OCI-LY7 (cell line): Measurements from ENCODE around the gene RAD51D. TPM values are rescaled to one million over a fixed set of nuclear protein-coding genes. Genes with fewer than 3 reads are reported as not detected.

ENCODE experiments used
- BruUV-seq: library from RNA; stranded (reverse); fragments of 400-500 nt; replicated peaks from 2 replicates; lab custom pipeline; 2021; lab: Mats Ljungman, UMichigan
- CTCF ChIA-PET: fragments of 300-600 bp; sonication (Branson Sonifier 250); formaldehyde crosslinking; loops from one replicate; lab custom pipeline; 2022; ENCODE audit warnings: antibody characterized with exemption; ENCODE audit not compliant: unreplicated experiment; lab: Charles Lee
- POLR2A ChIA-PET: fragments of 300-600 bp; sonication (Branson Sonifier 250); formaldehyde crosslinking; loops from one replicate; lab custom pipeline; 2022; ENCODE audit warnings: antibody characterized with exemption; lab: Charles Lee
- DNase-seq: peaks from one replicate; pipeline ENCODE4 v3.0.0-alpha.2; 2015; ENCODE audit warnings: low spot score
- H2AFZ ChIP-seq: fragments of 200-600 bp; sonication (generic), shearing (Covaris generic); 2 replicates; pipeline ENCODE4 v1.6.1; 2014; ENCODE audit warnings: mild to moderate bottlenecking, antibody characterized with exemption, low read length, moderate library complexity
- H3K27ac ChIP-seq: fragments of 200-600 bp; sonication (generic); 2 replicates; pipeline ENCODE4 v1.5.1; 2014; ENCODE audit warnings: mixed run types, low read depth, mild to moderate bottlenecking, moderate library complexity, low read length, inconsistent platforms; ENCODE audit not compliant: poor library complexity, severe bottlenecking
- H3K36me3 ChIP-seq: fragments of 200-600 bp; sonication (generic); 2 replicates; pipeline ENCODE4 v1.6.1; 2014; ENCODE audit warnings: mild to moderate bottlenecking, antibody characterized with exemption, low read length, moderate library complexity, mixed read lengths; ENCODE audit not compliant: insufficient read depth
- H3K4me1 ChIP-seq: fragments of 200-600 bp; sonication (generic); 2 replicates; pipeline ENCODE4 v1.5.1; 2014; ENCODE audit warnings: mild to moderate bottlenecking, low read length; ENCODE audit not compliant: insufficient read depth, poor library complexity, severe bottlenecking
- H3K4me2 ChIP-seq: fragments of 200-600 bp; sonication (generic); 2 replicates; pipeline ENCODE4 v1.6.1; 2014; ENCODE audit warnings: mild to moderate bottlenecking, low read length
- H3K4me3 ChIP-seq: fragments of 200-600 bp; sonication (generic); 2 replicates; pipeline ENCODE4 v1.5.1; 2014; ENCODE audit warnings: mild to moderate bottlenecking, low read depth, low read length; ENCODE audit not compliant: poor library complexity, severe bottlenecking
- H3K79me2 ChIP-seq: fragments of 200-600 bp; sonication (generic); 2 replicates; pipeline ENCODE4 v1.6.1; 2016; ENCODE audit warnings: low read depth, mild to moderate bottlenecking, low read length, moderate library complexity, mixed read lengths; ENCODE audit not compliant: insufficient read depth
- H3K9me2 ChIP-seq: fragments of 200-600 bp; sonication (generic); 2 replicates; pipeline ENCODE4 v1.6.1; 2016; ENCODE audit warnings: mild to moderate bottlenecking, low read length, mixed read lengths; ENCODE audit not compliant: insufficient read depth
- H3K9me3 ChIP-seq: fragments of 200-600 bp; sonication (generic); 2 replicates; pipeline ENCODE4 v1.6.1; 2014; ENCODE audit warnings: mild to moderate bottlenecking, mixed run types, low read length, mixed read lengths
- H4K20me1 ChIP-seq: fragments of 200-600 bp; sonication (generic); 2 replicates; pipeline ENCODE4 v1.6.1; 2014; ENCODE audit warnings: mild to moderate bottlenecking, antibody characterized with exemption, low read length, moderate library complexity, mixed read lengths; ENCODE audit not compliant: insufficient read depth
- CTCF ChIP-seq: fragments of 200-600 bp; sonication (generic); conservative IDR thresholded peaks from 2 replicates; pipeline ENCODE4 v1.5.1; 2014; ENCODE audit warnings: mild to moderate bottlenecking, antibody characterized with exemption, low read length, moderate library complexity, mixed read lengths
- EZH2phosphoT487 ChIP-seq: fragments of 200-600 bp; sonication (generic); IDR thresholded peaks from 2 replicates; pipeline ENCODE4 v1.6.1; 2018; ENCODE audit warnings: low read depth, borderline replicate concordance, mild to moderate bottlenecking, mixed run types, antibody characterized with exemption, low read length, moderate library complexity, mixed read lengths
- intact Hi-C: fragments of 100-400 bp; cut with micrococcal nuclease; formaldehyde crosslinking; loops from one replicate; pipeline ENCODE4 v1.10.0; 2022; ENCODE audit not compliant: unreplicated experiment
- total RNA-seq, 2 experiments: library from RNA; depleted of rRNA in 1 of 2; stranded (reverse); fragments of >200 nt in 1 of 2; shearing (Covaris generic) in 1 of 2; gene quantifications; 2 replicates each; pipeline ENCODE4 v1.2.3, GENCODE V29; 2014 to 2022

RAD51D gene
- total RNA-seq, 2 experiments from 2014 or later = 22.4 to 40.6 TPM

GRCh38 chr17:35063514-35064223, 56.0 kb downstream of the RAD51D start, which contains the start of gene RFFL:
Gene RFFL (minus strand): TSS chr17:35063707. CDS start chr17:35026553, 37,154 bp downstream.
- POLR2A ChIA-PET = interaction anchor here (0.6 kb wide), 1 partner anchor 726 kb away, joined by 6 read pairs; no protein-coding TSS in a partner anchor
- no peaks in the 10 kb centered on the region for H3K36me3 ChIP-seq
- peak within 1 kb of the TSS; percentile 90 for H2AFZ ChIP-seq
- H3K9me3 ChIP-seq = no peaks in the 10 kb centered on the region
- H3K4me1 ChIP-seq = peaks cover 11% of the 10 kb centered on the region
- intact Hi-C loops = no loop called here
- no peak within 1 kb of the TSS for H3K27ac ChIP-seq
- no TSS peak for BruUV-seq
- H4K20me1 ChIP-seq = no peaks in the 10 kb centered on the region
- peak within 1 kb of the TSS; percentile 22 for H3K4me3 ChIP-seq
- 0 out of 2 replicates have a peak, but pooled peaks have one; percentile 24 for TF ChIP-seq CTCF
- no peak for TF ChIP-seq EZH2phosphoT487
- peak within 1 kb of the TSS; percentile 40 for H3K4me2 ChIP-seq
- DNase-seq = peak; percentile 53
- no peaks in the 10 kb centered on the region for H3K79me2 ChIP-seq
- CTCF ChIA-PET = interaction anchor here (0.5 kb wide), 1 partner anchor 58 kb away, joined by 18 read pairs; no protein-coding TSS in a partner anchor
- no peaks in the 10 kb centered on the region for H3K9me2 ChIP-seq

- H3K4me2 ChIP-seq = no peak overlapping the region
- H2AFZ ChIP-seq = no peak overlapping the region
- no peaks in the 10 kb centered on the region for H3K9me3 ChIP-seq
- peaks cover 11% of the 10 kb centered on the region for H3K4me1 ChIP-seq
- TF ChIP-seq CTCF = no peak
- H3K27ac ChIP-seq = no peak overlapping the region
- H3K36me3 ChIP-seq = no peaks in the 10 kb centered on the region
- BruUV-seq = no TSS peak
- no peaks in the 10 kb centered on the region for H3K9me2 ChIP-seq
- ChIA-PET POLR2A (interaction anchor here (0.6 kb wide), 1 partner anchor 8 kb away, joined by 6 read pairs; no protein-coding TSS in a partner anchor), CTCF (no interaction called here)
- intact Hi-C loops = no loop called here
- H4K20me1 ChIP-seq = no peaks in the 10 kb centered on the region
- no peak overlapping the region for H3K4me3 ChIP-seq
- no peak for DNase-seq
- H3K79me2 ChIP-seq = no peaks in the 10 kb centered on the region
These were observed 57.4 kb downstream of the RAD51D start for GRCh38 chr17:35062308-35062707.

- ChIA-PET POLR2A (no interaction called here), CTCF (no interaction called here)
- H3K9me3 ChIP-seq = no peaks in the 10 kb centered on the region
- no peak overlapping the region for H2AFZ ChIP-seq
- DNase-seq = no peak
- no peak overlapping the region for H3K4me3 ChIP-seq
- no peaks in the 10 kb centered on the region for H3K79me2 ChIP-seq
- H3K4me1 ChIP-seq = no peaks in the 10 kb centered on the region
- intact Hi-C loops = no loop called here
- H4K20me1 ChIP-seq = no peaks in the 10 kb centered on the region
- no TSS peak for BruUV-seq
- no peak overlapping the region for H3K4me2 ChIP-seq
- no peak overlapping the region for H3K27ac ChIP-seq
- no peaks in the 10 kb centered on the region for H3K9me2 ChIP-seq
- H3K36me3 ChIP-seq = no peaks in the 10 kb centered on the region
- TF ChIP-seq EZH2phosphoT487 (no peak), CTCF (no peak)
These were observed 62.2 kb downstream of the RAD51D start for GRCh38 chr17:35057332-35057915.
